Liver (tissue), 3 donors: ENCODE measurements around the gene TTLL4.
A peak's percentile ranks its signal among the peaks of the same experiment; 100 is the strongest.

Experiments used
- JUND ChIP-seq, 2 donors: IDR thresholded peaks; 2 replicates each; pipeline ENCODE4 v1.6.1; 2016; ENCODE audit warnings: antibody characterized with exemption in 2 of 2
- SP1 ChIP-seq: IDR thresholded peaks from 2 replicates; pipeline ENCODE4 v1.6.1; 2018; ENCODE audit warnings: antibody characterized with exemption, mild to moderate bottlenecking
- TF ChIP-seq, protein P1 (sequence below): fragments of 150-350 bp; IDR thresholded peaks from 2 replicates; pipeline ENCODE4 v1.5.1; 2017; ENCODE audit warnings: improper control_type of control experiment, low read depth, low read length; ENCODE audit not compliant: missing input control
- TF ChIP-seq, protein P2 (sequence below): IDR thresholded peaks from 2 replicates; pipeline ENCODE4 v1.6.1; 2016; ENCODE audit warnings: antibody characterized with exemption
- TF ChIP-seq, protein P3 (sequence below): IDR thresholded peaks from 2 replicates; pipeline ENCODE4 v1.6.1; 2016; ENCODE audit warnings: antibody characterized with exemption
- TF ChIP-seq, protein P4 (sequence below): IDR thresholded peaks from 2 replicates; pipeline ENCODE4 v1.6.1; 2016; ENCODE audit warnings: antibody characterized with exemption
- donor health status: healthy.
- donor health status: healthy.

DNA sequence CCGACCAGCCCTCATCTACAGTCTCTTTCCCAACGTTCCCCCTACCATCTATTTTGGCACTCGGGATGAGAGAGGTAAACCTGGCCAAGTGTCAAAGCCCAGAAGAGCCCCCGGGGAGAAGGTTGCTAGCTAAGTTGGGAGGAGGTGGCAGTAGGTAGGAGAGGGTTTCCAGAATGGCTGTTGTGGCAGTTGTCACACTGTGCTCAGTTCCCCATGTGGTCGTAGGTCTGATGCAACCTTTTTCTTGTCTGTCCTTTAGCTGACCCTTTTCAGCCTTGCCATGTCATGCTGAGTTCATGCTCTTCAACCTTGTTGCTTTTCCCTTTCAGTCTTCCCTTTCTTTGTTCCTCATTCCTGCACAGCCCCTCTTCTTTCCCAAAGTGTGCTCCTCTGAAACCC is 34.5 kb downstream of the TTLL4 start:
- no peak for TF ChIP-seq JUND (IDR thresholded peaks at IDR 0.05)
- TF ChIP-seq, protein P1, sequence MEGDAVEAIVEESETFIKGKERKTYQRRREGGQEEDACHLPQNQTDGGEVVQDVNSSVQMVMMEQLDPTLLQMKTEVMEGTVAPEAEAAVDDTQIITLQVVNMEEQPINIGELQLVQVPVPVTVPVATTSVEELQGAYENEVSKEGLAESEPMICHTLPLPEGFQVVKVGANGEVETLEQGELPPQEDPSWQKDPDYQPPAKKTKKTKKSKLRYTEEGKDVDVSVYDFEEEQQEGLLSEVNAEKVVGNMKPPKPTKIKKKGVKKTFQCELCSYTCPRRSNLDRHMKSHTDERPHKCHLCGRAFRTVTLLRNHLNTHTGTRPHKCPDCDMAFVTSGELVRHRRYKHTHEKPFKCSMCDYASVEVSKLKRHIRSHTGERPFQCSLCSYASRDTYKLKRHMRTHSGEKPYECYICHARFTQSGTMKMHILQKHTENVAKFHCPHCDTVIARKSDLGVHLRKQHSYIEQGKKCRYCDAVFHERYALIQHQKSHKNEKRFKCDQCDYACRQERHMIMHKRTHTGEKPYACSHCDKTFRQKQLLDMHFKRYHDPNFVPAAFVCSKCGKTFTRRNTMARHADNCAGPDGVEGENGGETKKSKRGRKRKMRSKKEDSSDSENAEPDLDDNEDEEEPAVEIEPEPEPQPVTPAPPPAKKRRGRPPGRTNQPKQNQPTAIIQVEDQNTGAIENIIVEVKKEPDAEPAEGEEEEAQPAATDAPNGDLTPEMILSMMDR: no peak
- TF ChIP-seq, protein P2, sequence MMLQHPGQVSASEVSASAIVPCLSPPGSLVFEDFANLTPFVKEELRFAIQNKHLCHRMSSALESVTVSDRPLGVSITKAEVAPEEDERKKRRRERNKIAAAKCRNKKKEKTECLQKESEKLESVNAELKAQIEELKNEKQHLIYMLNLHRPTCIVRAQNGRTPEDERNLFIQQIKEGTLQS: no peak
- no peak for TF ChIP-seq SP1
- TF ChIP-seq, protein P3, sequence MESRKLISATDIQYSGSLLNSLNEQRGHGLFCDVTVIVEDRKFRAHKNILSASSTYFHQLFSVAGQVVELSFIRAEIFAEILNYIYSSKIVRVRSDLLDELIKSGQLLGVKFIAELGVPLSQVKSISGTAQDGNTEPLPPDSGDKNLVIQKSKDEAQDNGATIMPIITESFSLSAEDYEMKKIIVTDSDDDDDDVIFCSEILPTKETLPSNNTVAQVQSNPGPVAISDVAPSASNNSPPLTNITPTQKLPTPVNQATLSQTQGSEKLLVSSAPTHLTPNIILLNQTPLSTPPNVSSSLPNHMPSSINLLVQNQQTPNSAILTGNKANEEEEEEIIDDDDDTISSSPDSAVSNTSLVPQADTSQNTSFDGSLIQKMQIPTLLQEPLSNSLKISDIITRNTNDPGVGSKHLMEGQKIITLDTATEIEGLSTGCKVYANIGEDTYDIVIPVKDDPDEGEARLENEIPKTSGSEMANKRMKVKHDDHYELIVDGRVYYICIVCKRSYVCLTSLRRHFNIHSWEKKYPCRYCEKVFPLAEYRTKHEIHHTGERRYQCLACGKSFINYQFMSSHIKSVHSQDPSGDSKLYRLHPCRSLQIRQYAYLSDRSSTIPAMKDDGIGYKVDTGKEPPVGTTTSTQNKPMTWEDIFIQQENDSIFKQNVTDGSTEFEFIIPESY: no peak
- TF ChIP-seq, protein P4, sequence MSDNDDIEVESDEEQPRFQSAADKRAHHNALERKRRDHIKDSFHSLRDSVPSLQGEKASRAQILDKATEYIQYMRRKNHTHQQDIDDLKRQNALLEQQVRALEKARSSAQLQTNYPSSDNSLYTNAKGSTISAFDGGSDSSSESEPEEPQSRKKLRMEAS: peak; percentile 20
